Nephron (organoid): ENCODE results near the gene PLXNB3.
A peak's percentile ranks its signal among the peaks of the same experiment; 100 is the strongest.

Source experiments
- H3K27ac Mint-ChIP-seq, 3 experiments: 2 replicates each; pipeline ENCODE4 v1.8.0; 2020; ENCODE audit warnings: mixed read lengths in 3 of 3, mild to moderate bottlenecking in 2 of 3, moderate library complexity in 1 of 3
- H3K27me3 Mint-ChIP-seq: 2 replicates; pipeline ENCODE4 v1.8.0; 2021; ENCODE audit warnings: low read depth, mild to moderate bottlenecking, moderate library complexity, mixed read lengths
- H3K36me3 Mint-ChIP-seq: 2 replicates; pipeline ENCODE4 v1.8.0; 2020; ENCODE audit warnings: low read depth, mixed read lengths
- H3K4me1 Mint-ChIP-seq: 2 replicates; pipeline ENCODE4 v1.8.0; 2020; ENCODE audit warnings: mixed read lengths
- H3K4me3 Mint-ChIP-seq, 3 experiments: 2 replicates each; pipeline ENCODE4 v1.8.0; 2020; ENCODE audit warnings: mild to moderate bottlenecking in 3 of 3, mixed read lengths in 3 of 3, moderate library complexity in 2 of 3
- H3K9me3 Mint-ChIP-seq: 2 replicates; pipeline ENCODE4 v1.8.0; 2020; ENCODE audit warnings: mixed read lengths
- CTCF ChIP-seq, 3 experiments: fragments of 200-600 bp; sonication (generic); IDR thresholded peaks; one replicate each; pipeline ENCODE4 v1.5.0; 2021; ENCODE audit warnings: antibody characterized with exemption in 3 of 3; ENCODE audit not compliant: unreplicated experiment in 3 of 3

PLXNB3 gene

GRCh38 chrX:153722704-153723350, 41.2 kb upstream of the PLXNB3 start:
- H3K27me3 Mint-ChIP-seq: peaks cover 6% of the 10 kb centered on the region
- peaks cover 27% of the 10 kb centered on the region for H3K36me3 Mint-ChIP-seq
- H3K4me3 Mint-ChIP-seq: peak overlapping the region; percentile 87 to 90 (median 87)
- peaks cover 16% of the 10 kb centered on the region for H3K9me3 Mint-ChIP-seq
- TF ChIP-seq CTCF (IDR thresholded peaks at IDR 0.05; ENCODE audit: unreplicated experiment in 3 of 3): no peak
- peaks cover 18% of the 10 kb centered on the region for H3K4me1 Mint-ChIP-seq
- peak overlapping the region; percentile 47 to 91 (median 78) for H3K27ac Mint-ChIP-seq

GRCh38 chrX:153723351-153724251, 40.4 kb upstream of the PLXNB3 start:
- peaks cover 21% of the 10 kb centered on the region for H3K4me1 Mint-ChIP-seq
- peaks cover 28% of the 10 kb centered on the region for H3K36me3 Mint-ChIP-seq
- H3K27me3 Mint-ChIP-seq: peaks cover 6% of the 10 kb centered on the region
- H3K27ac Mint-ChIP-seq: peak overlapping the region; percentile 47 to 91 (median 78)
- peak overlapping the region; percentile 87 to 90 (median 87) for H3K4me3 Mint-ChIP-seq
- TF ChIP-seq CTCF (IDR thresholded peaks at IDR 0.05; ENCODE audit: unreplicated experiment in 3 of 3): peak; percentile 9 to 40 (median 21)
- H3K9me3 Mint-ChIP-seq: peaks cover 16% of the 10 kb centered on the region

- Mint-ChIP-seq H3K9me3 (peaks cover 12% of the 10 kb centered on the region), H3K4me3 (peak within 1 kb of the TSS; percentile 87 to 90 (median 87)), H3K27ac (peak within 1 kb of the TSS; percentile 47 to 91 (median 78)), H3K27me3 (peaks cover 6% of the 10 kb centered on the region), H3K36me3 (peaks cover 21% of the 10 kb centered on the region), H3K4me1 (peaks cover 21% of the 10 kb centered on the region)
- TF ChIP-seq CTCF (IDR thresholded peaks at IDR 0.05; ENCODE audit: unreplicated experiment in 3 of 3): no peak
Measured at GRCh38 chrX:153724252-153725038, 39.6 kb upstream of the PLXNB3 start, which contains the start of the genes ABCD1 and BCAP31. TSS of gene ABCD1 (plus strand) at chrX:153724856. CDS start at chrX:153725267, 411 bp downstream. TSS of gene BCAP31 (minus strand) at chrX:153724387. CDS start at chrX:153723244, 1,143 bp downstream.

- H3K4me1 Mint-ChIP-seq: peaks cover 21% of the 10 kb centered on the region
- peak overlapping the region in 1 of 3 experiments; percentile 51 for H3K27ac Mint-ChIP-seq
- H3K27me3 Mint-ChIP-seq: peaks cover 6% of the 10 kb centered on the region
- H3K9me3 Mint-ChIP-seq: peaks cover 12% of the 10 kb centered on the region
- TF ChIP-seq CTCF (IDR thresholded peaks at IDR 0.05; ENCODE audit: unreplicated experiment in 3 of 3): no peak
- H3K36me3 Mint-ChIP-seq: peaks cover 17% of the 10 kb centered on the region
- peak overlapping the region; percentile 66 to 82 (median 72) for H3K4me3 Mint-ChIP-seq
Measured at GRCh38 chrX:153725039-153725831, 38.8 kb upstream of the PLXNB3 start.

- Mint-ChIP-seq H3K4me1 (peaks cover 21% of the 10 kb centered on the region), H3K36me3 (peaks cover 17% of the 10 kb centered on the region)
Measured at GRCh38 chrX:153725832-153726285, 38.2 kb upstream of the PLXNB3 start.

More at GRCh38 chrX:153725832-153726285, 38.2 kb upstream of the PLXNB3 start:
- H3K4me3 Mint-ChIP-seq: peak overlapping the region; percentile 66 to 82 (median 72)
- H3K27me3 Mint-ChIP-seq: peaks cover 6% of the 10 kb centered on the region
- peaks cover 15% of the 10 kb centered on the region for H3K9me3 Mint-ChIP-seq
- no peak for TF ChIP-seq CTCF (IDR thresholded peaks at IDR 0.05; ENCODE audit: unreplicated experiment in 3 of 3)
- H3K27ac Mint-ChIP-seq: peak overlapping the region in 2 of 3 experiments; percentile 51 to 80
